Non-pigmented ciliary epithelial cell (primary cell): ENCODE data around the gene ZC3H7B.

Experiments used
- DNase-seq: peaks from one replicate; pipeline ENCODE4 v3.0.0-alpha.2; 2010; ENCODE audit warnings: low read depth

ZC3H7B gene

GRCh38 chr22:41332217-41332939 lies 31.1 kb downstream of the ZC3H7B start:
- no peak for DNase-seq

GRCh38 chr22:41333806-41334205 lies 32.5 kb downstream of the ZC3H7B start:
- DNase-seq, result no peak

DNA sequence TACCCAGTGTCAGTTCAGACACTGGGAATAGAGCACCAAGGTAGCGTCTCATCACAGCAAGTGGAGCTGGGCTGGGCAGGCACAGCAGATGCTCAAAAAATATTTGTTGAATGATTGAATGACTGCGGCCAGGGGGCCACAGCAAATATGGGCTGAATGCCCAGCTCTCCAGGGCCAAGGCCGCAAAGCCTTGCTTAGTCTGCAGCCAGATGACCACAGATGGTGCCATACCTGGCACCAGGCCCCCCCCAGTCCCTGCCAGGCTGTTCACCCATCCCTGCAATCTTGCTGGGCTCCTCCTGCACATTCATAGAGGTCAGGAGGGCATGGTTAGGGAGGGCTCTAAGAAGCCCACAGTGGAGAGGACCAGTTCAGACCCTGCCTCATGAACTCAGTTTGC lies 32.9 kb downstream of the ZC3H7B start:
- no peak for DNase-seq

DNA sequence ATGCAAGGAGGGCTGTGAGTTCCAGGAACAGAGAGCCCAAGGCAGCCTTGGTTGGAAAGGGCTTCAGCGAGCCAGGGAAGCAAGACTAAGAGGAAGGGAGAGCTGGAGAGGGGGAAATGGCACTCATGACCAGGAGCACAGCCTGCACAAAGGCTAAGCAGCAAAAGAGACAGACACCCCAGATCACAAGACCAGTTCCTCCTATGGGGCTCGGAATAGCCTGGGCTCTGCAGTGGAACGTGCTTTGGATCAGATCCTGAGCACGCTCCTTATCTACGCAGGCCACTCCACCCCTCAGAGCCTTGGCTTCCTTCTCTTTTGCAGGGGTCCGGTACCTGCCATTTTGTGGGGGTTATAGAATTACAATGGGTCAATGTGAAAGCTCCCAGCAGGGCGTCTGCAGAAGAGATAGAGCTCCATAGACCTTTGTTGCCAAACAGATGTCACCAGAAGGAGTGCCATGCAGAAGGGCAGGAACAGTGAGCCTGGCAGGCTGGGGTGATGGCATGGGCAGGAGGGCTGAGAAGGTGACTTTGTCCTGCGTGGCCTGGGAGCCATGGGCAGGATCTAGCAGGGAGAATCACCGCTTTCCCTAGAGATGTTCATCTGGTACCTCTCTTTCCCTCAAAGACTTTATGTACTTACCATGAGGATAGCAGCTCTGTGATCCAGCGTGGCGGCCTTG lies 33.8 kb downstream of the ZC3H7B start:
- no peak for DNase-seq

GRCh38 chr22:41338614-41339212 lies 37.4 kb downstream of the ZC3H7B start:
- DNase-seq, result no peak

- DNase-seq, result no peak
These were observed 38.5 kb downstream of the ZC3H7B start for GRCh38 chr22:41339823-41340222.

DNA sequence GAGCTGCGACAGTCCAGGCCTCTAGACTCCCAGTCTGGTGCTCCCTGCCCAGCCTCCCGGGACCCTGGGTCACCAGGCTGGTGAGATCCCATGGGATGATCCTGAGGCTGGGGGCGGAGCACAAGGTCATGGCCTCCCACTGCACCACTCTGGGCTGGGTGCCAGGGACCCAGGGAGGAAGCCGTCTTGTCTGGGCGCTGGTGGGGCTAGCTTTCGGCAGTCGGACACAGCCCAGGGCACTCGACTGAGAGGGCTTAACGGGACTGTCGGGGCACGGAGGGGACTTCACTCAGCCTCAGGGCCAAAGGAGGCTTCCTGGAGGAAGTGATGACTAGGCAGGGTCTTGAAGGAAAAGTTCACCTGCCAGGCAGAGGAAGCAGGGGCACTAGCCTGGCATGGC lies 39.0 kb downstream of the ZC3H7B start:
- DNase-seq, result no peak

GRCh38 chr22:41341012-41341411 lies 39.7 kb downstream of the ZC3H7B start:
- no peak for DNase-seq

DNA sequence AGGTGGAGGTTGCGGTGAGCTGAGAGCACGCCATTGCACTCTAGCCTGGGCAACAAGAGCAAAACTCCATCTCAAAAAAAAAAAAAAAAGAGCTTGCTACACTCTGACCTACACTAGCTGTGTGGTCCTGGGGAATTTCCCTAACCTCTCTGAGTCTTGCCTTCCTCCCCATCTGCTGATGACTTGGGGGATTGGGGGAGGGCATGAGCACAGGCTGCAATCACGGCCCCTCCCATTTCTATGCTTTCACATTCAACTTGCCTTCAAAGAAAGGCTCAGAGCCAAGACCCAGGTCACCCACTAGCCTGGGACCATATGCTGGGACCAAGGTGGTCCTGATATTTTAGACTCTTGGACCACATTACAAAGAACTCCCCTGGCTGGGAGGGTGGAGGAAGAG lies 40.7 kb downstream of the ZC3H7B start:
- DNase-seq, result no peak

- DNase-seq, result no peak
These were observed 42.0 kb downstream of the ZC3H7B start for GRCh38 chr22:41343300-41343699.

DNA sequence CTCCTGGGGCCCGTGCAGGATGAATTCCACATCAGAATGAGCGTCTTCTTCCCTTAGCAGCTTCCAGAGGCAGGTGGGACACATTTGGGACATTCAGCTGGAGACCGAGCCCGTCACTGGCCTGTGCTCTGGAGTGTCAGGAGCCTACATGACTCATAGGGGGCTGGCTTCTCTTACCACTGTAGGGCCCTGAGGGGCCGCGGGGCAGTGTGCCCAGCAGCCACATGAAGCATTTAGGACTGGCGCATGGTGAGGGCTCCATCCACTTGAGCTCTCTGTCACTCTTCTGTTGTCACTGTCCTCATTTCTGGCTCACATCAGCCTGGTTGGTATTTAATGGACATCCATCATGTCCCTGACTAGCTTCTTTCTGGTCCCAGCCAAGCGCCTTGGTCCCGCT lies 42.4 kb downstream of the ZC3H7B start:
- DNase-seq, result no peak

DNA sequence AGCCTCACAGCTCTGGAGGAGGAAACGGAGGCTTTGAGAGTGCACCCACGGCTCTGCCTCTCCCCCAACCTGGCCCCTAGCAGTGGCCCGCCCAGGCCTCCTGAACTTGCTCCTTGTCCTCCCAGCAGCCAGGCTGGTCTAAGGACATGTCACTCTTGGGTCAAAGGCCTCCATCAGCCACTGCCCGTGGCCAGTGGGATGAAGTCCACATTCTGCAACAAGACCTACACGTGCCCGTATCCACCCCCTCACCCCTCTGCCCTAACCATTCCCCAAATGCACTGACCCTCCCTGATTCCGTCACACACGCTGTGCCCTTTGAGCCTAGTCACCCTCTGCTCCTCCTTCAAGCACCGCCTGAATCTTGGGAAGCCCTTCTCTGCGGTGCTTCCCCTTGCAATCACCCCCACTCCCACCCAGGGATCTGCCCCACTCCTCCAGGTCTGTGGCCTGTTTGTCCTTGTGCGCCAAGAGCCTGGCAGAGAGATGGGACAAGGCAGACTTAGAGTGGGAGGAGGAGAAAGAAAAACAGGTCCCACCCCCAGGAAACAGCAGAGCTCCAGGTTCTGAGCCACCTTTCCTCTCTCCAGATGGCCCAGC lies 43.0 kb downstream of the ZC3H7B start:
- DNase-seq, result no peak

GRCh38 chr22:41345807-41346335 lies 44.5 kb downstream of the ZC3H7B start:
- no peak for DNase-seq

GRCh38 chr22:41347066-41347859 lies 45.9 kb downstream of the ZC3H7B start:
- no peak for DNase-seq

GRCh38 chr22:41348964-41349484 lies 47.7 kb downstream of the ZC3H7B start:
- DNase-seq, result no peak

- no peak for DNase-seq
These were observed 48.8 kb downstream of the ZC3H7B start for GRCh38 chr22:41350087-41350486.

GRCh38 chr22:41351011-41351410 lies 49.7 kb downstream of the ZC3H7B start:
- no peak for DNase-seq

- DNase-seq, result no peak
These were observed 50.7 kb downstream of the ZC3H7B start for GRCh38 chr22:41352058-41352457.

DNA sequence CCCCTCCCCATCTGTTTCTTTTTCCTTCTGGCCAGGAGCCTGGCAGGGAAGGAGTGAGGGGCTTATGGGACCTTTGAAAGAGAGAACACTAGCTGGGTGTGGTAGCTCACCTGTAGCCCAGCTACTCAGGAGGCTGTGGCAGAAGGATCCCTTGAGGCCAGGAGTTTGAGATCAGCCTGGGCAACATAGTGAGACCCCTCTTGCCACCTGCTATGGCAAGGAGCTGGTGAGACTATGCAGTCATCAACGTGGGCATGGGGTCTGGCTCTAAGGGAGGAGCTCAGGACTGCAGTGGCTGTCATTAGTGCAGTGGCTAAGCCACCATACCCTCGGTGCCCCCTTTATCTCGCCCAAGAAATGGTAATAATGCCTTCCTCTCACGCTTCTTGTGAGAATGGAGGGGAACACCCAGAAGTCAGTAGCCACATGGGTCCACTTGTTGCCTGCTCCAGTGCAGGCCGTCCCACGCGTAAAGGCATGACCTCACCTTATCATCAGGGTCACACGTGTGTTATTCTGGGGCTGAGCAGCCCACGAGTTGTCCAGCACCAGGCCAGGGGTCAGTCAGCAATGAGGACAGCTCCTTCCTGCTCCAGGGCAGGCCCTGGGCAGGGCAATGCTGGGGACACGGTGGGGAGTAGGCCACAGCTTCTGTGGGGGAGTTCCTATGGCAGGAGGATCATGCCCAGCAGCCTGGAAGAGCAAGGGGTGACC lies 52.7 kb downstream of the ZC3H7B start:
- DNase-seq, result no peak

GRCh38 chr22:41354979-41355378 lies 53.7 kb downstream of the ZC3H7B start:
- no peak for DNase-seq

- no peak for DNase-seq
These were observed 54.6 kb downstream of the ZC3H7B start for GRCh38 chr22:41355895-41356294.
